HG02623 (cell line): ENCODE results near the gene FAM13C.
"Not testable (repeated sequence)": the region's sequence is repeated elsewhere in the genome, so short reads cannot be mapped to it uniquely, and the experiment has no call there.

ENCODE experiments used
- ATAC-seq: cut with Tn5 transposase; IDR thresholded peaks from one replicate; pipeline ENCODE4 v1.9.1; 2021; ENCODE audit warnings: moderate library complexity; ENCODE audit not compliant: unreplicated experiment

Gene FAM13C

GRCh38 chr10:59279991-59280505 lies 82.3 kb downstream of the FAM13C start:
- no peak for ATAC-seq

- ATAC-seq = no peak
Measured at GRCh38 chr10:59279476-59279875, 82.9 kb downstream of the FAM13C start.

- ATAC-seq = no peak
Measured at GRCh38 chr10:59276919-59277318, 85.4 kb downstream of the FAM13C start.

- ATAC-seq = no peak
Measured at GRCh38 chr10:59276133-59276532, 86.2 kb downstream of the FAM13C start.

GRCh38 chr10:59273445-59273844 lies 88.9 kb downstream of the FAM13C start:
- no peak for ATAC-seq

- no peak for ATAC-seq
Measured at GRCh38 chr10:59272061-59272460, 90.3 kb downstream of the FAM13C start.

- ATAC-seq = no peak
Measured at GRCh38 chr10:59271160-59271559, 91.2 kb downstream of the FAM13C start.

GRCh38 chr10:59270492-59270891 lies 91.9 kb downstream of the FAM13C start:
- ATAC-seq = no peak

GRCh38 chr10:59269651-59270050 lies 92.7 kb downstream of the FAM13C start:
- ATAC-seq = no peak

GRCh38 chr10:59268460-59268859 lies 93.9 kb downstream of the FAM13C start:
- ATAC-seq = no peak

GRCh38 chr10:59266321-59266720 lies 96.0 kb downstream of the FAM13C start:
- ATAC-seq = no peak

GRCh38 chr10:59265141-59265540 lies 97.2 kb downstream of the FAM13C start:
- no peak for ATAC-seq

GRCh38 chr10:59258890-59259289 lies 103.5 kb downstream of the FAM13C start:
- ATAC-seq = no peak

- no peak for ATAC-seq
Measured at GRCh38 chr10:59257224-59257623, 105.1 kb downstream of the FAM13C start.

GRCh38 chr10:59255463-59255862 lies 106.9 kb downstream of the FAM13C start:
- no peak for ATAC-seq

GRCh38 chr10:59252491-59252890 lies 109.9 kb downstream of the FAM13C start:
- ATAC-seq = no peak

- ATAC-seq = no peak
Measured at GRCh38 chr10:59245686-59246085, 116.7 kb downstream of the FAM13C start.

GRCh38 chr10:59244871-59245270 lies 117.5 kb downstream of the FAM13C start:
- no peak for ATAC-seq

GRCh38 chr10:59243611-59244195 lies 118.6 kb downstream of the FAM13C start:
- no peak for ATAC-seq

- no peak for ATAC-seq
Measured at GRCh38 chr10:59242991-59243390, 119.4 kb downstream of the FAM13C start.

- no peak for ATAC-seq
Measured at GRCh38 chr10:59242057-59242456, 120.3 kb downstream of the FAM13C start.

- ATAC-seq = no peak
Measured at GRCh38 chr10:59240582-59241183, 121.7 kb downstream of the FAM13C start.

- ATAC-seq = not testable (repeated sequence)
Measured at GRCh38 chr10:59239108-59239507, 123.2 kb downstream of the FAM13C start.
